ENCODE measurements around the gene LAMB3.

The LAMB3 gene

DNA sequence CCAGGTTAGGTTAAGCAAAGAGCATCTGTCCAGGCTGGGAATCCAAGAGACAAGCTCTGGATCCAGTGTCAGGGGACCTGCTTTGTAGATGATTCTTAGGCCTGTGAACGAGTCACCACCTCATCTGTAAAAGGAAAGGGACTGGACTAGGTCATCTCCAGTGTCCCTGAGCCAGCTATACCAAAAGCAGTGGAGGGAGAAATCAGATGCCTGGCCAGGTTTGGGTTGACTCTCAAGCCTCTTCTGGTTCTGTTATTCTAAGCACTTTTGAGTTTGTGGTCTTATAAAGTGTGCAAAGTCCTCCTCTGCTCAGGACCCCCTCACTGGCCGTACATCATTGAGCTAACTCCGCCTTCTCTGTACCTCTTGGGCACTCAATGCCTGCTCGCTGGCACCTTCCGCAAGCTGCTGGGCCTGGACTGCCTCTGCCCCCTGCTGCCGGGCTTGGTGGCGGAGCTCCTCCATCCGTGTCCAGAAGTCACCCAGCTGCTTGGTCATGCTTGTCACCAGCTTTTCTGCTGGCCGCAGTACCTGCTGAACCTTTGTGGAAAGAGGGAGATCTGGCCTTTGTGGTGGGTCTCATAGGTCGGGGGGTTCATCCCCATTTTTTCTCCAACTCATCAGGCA lies 35.1 kb downstream of the LAMB3 start:
- DNase-seq = no peak

DNA sequence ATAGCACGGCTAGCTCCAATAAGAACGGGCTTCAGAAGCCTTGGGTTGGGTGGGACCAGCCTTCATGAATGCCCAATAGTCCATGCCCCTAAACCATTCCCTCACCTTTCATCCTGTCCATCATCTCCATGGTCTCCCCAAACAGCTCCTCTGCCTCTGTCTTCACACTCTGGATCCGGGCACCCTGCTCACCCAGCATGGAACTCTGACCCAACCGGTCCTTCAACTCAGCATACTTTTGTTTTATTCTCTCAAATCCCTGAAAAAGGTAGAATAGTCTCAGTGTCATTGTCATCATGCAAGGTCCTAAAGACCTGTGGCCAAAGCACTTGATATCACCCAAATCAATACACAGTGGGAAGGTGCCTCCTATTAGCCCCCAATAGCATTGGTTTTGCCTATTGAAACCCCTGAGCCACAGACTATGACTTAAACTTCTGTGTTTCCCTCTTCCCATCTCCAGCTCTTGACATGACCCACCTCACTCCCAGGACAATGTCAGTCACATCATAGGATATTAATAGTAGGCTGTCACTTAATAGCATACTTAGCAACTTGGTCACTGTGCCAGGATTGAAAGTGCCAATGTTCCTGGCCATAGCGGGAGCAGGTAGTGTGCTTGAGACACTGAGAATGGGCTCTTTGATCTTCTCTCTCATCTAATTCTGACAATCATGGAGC lies 35.7 kb downstream of the LAMB3 start:
- no peak for DNase-seq

DNA sequence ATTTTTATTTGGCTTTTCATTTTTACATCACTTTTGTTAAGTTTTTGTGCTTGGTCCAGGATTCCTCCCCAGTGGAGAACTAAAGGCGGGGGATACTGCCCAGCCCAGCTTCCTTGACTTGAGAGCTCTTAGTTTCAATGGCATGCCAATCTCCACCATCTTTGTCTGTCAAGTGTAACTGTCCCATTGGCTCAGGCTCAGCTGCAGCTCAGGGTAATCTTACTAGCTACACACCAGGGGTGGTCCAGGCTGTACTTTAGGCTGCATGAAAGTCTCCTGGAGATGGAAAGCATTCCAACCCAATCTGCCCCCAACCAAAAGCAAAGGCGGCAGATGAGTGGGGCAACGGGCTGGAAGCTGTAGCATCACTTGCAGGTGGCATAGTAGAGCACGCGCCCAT lies 37.3 kb downstream of the LAMB3 start:
- DNase-seq = no peak

DNA sequence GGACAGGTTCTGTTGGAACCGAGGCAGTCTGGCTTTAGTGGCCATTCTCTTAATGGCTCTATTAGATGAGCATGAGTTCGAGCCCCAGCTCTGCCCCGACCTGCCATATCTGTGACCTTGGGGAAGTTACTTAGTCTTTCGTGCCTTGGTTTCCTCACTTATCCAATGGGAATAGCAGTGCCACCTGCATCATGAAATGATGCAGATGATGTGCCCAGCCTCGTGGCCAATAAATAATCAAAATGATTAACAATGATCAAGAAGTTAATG lies 38.1 kb downstream of the LAMB3 start:
- no peak for DNase-seq

DNA sequence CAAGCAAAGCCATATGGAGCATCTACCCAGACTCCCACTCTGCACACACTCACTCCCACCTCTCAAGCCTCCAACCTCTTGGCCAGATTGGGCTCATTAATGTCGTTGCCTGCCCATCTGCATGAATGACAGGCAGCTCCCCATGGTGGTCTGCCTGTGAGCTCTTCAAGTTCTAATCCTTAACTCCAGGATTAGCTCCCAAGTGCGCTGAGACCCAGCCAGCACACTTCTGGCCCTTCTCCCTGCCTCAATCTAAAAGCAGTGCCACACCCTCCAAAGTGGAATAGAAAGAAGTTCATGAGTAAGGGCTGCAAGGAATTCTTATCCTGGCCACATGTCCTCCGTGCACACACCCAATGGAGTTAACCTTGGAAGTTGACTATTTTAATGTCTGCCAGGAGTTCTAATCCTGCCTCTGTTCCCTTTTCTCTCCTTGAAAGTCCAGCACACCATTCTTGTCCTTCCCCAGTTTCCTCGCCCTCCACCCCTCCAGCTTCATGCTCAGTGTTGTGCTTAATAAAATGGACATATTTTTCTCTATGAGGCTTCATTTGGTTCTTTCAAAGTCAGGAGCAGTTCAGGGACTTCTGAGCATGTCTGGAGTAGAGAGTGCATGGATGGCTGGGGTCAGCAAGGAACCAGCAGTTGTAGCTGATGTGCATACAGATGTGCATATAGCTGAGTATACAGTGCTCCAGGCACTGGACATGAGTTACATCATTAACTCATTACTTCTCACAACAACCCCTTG lies 38.6 kb downstream of the LAMB3 start:
- DNase-seq = no peak

DNA sequence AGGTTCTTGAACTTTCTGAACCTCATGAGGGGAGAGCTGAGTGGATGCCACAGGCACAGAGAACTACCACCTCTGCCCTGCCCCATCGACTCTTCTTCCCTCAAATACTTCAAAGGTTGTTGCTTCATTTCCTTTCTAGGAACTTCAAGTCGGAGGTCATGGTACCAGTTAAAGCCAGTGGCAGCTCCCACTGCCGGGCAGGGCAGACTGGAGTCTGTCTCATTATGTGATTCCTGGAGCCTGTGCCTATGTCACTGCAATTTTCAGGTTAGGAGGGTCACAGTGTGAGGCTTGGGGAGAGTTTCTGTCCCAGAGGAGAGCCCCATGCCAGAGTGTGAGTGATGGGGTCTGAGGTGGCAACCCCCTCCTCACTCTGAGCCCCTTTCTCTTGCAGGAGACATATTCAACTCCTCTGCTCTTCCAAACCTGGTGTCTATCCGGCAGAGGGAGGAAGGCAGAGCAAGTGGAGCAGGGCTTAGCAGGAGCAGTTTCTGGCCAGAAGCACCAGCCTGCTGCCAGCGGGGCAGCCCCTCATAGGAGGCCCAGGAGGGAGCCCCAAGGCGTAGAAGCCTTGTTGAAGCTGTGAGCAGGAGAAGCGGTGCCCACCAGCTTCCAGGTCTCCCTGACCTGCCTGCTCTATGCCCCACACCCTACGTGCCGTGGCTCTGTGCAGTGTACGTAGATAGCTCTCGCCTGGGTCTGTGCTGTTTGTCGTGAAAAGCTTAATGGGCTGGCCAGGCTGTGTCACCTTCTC lies 39.4 kb downstream of the LAMB3 start:
- DNase-seq = no peak

DNA sequence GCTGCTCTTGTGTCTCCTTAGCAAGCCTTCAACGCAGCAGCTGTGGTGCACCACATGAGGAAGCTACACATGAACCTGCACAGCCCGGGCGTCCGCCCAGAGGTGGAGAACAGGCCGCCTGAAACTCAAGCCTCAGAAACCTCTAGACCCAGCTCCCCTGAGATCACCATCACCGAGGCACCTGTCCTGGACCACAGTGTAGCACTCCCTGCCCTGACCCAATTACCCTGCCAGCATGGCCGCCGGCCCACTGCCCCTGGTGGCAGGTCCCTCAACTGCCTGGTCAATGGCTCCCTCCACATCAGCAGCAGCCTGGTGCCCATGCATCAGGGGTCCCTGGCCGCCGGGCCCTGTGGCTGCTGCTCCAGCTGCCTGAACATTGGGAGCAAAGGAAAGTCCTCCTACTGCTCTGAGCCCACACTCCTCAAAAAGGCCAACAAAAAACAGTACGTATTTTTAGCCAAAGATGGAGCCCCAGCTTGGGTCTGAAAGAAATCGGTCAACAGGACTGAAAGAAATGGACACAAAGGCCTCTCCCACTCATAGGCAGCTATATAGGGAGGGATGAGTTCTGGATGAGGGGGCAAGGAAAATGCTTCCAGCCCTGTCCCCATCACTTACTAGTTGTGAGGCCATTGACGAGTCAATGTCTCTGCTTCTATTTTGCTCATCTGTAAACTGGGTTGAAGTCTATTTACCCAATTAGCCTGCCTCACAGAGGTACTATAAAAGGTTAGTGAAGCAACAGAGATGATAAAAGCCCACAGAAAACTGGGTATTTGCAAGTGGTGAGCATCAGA lies 40.3 kb downstream of the LAMB3 start:
- no peak for DNase-seq

DNA sequence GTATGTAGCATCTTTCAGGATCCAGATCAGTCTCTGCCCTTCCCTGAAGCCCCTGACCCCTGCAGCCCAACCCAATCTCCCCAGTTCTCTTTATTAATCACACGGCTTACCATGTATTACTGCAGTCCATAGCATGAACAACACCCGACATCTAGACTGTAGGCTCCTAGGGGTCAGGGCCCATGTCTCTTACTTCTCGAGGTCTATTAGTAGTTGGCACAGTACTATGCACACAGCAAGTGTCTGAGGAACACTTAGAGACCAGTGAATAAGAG lies 41.7 kb downstream of the LAMB3 start:
- no peak for DNase-seq

DNA sequence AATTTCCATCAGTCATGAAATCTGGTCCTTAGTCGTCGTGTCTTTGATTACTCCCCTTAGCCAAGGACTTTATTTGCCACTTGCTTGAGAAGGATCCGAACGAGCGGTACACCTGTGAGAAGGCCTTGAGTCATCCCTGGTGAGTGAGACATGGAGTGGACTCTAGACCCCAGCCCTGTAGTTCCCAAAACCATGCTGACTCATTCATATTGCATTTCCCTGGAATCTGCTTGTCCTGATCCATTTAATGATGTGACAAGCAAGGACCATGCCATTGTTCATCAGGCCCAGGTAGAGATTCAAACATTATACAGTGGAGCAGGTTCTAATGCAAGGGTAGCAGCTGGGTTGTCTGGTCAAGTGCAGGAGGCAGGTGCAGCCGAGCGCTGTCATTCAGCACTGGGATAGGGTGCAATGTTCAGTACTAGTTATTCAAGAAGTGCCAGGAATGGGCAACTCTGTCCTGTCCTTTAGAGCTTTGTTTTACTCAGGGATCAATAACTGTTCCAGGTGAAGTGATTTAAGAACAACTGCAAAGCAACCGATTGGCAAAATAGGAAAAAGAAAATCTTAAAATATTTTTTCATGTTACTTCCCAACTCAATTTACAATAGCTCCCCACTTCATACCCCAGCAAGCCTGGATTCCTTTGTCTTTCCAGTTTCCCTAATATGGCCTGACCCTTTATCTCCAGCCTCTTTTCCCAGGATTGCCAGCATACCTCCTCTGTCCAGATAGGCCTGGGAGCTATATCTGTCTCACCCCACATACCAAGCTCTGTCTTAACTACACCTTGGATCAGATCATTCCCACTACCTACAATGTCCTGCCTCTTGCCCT lies 42.2 kb downstream of the LAMB3 start:
- DNase-seq = no peak

DNA sequence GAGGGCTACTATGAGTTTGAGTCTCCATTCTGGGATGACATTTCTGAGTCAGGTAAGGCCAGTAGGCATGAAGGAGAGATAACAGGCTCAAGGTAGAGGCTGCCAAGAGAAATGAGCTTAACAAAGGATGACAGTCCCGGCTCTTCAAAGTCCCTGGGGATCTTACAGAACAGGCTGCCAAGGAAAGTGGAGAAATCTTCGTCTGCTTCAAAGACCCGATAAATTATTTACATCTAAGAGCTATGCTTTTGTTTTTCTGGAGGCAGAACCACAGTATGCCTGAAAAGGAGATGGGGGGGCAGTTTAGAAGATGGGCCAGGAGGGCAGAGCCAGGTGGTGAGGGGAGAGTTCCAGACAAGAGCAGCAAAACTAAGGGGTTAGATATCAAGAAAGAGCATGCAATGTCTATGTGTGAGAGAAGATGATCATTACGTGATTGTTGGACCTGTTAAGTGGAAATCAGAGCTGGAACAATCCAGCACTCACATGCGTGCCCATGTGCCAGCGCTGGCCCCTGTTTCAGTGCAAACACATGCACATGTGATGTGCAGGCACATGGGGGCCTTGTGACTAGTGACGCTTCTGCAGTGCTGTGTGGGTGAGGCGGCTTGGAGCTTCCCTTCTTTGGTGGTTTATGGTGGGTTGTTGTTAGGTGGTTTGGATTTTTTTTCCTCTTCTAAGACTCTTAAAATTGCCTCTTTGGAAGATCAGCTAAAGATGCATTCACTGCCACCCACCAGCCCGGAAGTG lies 43.0 kb downstream of the LAMB3 start:
- DNase-seq = no peak

DNA sequence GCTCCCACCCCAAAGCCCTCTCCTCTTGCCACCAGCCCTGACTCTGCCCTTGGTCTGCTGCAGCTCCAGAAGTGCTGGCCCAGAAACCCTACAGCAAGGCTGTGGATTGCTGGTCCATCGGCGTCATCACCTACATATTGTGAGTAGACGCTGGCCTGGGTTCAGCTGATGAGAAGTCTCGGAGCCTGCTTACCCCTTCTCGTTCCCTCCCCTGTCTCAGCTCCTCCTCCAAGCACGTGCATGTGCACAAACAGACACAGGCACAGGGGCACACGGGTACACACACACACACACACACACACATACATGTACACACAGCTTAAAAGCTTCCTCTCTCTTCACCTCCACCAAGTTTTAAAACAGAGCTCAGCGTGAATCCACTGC lies 44.4 kb downstream of the LAMB3 start:
- no peak for DNase-seq

DNA sequence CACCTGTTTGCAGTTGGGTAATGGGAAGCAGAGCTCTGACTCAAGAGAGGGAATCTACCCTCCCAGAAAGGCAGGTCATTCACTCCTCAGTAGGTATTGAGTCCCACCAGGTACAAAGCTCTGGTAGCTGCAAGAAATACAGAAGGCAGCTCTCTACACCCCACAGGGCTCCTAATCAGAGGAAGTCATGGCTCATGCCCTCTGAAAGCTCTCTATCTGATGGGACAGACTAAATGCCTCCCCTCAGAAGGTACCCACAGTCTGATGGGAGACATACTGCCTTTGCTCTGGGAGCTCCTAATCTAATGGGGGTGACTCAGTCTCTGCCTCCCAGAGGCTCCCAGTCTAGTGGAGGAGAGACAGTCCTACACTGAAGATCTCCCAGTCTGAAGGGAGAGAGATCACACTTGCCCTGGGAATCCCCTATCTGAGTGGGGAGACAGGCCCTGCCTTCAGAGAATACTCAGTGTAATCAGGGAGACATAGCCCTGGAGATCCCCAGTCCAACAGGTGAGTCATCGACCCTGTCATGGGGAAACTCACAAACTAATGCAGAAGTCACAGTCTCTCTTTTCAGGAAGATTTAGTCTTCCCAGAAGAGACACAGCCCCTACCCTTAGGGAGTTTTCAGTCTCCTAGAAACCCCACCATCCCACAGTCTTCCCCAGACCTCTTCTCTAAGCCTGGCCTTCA lies 45.0 kb downstream of the LAMB3 start:
- no peak for DNase-seq

DNA sequence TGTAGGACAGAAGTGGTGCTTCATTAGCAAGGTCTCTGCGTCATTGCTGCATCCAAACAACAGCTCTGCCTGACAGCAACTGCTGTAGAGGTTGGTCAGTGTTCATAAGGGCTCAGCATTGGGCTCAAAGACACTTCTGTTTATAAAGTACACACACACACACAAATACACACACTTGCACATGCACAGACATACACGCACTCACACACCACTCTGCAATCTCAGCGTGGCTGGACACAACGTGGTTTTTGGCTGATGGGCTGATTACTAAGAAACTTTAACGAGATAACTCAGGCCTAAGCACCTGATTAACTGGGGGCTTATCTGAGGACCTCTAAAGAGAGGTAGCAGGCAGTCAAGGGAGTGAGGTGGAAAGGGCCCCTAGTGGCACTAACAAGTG lies 48.3 kb downstream of the LAMB3 start:
- DNase-seq = no peak

DNA sequence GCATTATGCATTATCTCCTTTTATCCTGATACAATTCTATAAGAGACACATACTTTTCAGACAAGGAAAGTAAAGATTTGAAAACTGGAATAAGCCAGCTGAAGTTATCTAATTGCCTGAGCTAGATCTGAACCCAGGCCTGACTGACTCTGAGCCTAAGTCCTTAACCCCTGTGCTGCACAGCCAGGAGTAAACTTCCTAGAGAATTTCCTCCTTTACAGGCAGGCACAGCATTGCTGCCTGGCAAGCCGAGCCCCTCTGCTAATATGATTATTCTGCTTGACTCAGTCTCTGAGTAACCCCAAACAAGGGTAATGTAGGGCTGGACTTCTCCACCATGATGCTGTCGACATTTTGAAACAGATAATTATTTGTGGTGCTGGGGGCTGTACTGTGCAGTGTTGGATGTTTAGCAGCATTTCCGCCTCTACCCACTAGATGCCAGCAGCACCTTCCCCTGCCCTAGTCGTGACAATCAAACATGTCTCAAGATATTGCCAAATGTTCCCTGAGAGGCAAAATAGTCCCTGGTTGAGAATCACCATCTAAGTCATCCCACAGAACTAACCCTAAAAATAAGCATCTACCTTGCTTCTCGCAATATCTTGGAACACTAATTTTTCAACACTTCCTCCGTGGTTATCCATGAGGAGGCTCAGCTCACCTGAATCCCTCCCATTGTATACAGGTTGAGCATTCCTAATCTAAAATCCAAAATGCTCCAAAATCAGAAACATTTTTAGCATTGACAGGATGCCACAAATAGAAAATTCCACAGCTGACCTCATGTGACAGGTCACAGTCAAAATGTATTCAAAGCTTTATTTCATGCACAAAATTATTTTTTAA lies 50.2 kb downstream of the LAMB3 start:
- peak in 1 of 2 experiments; percentile 30 for DNase-seq

DNA sequence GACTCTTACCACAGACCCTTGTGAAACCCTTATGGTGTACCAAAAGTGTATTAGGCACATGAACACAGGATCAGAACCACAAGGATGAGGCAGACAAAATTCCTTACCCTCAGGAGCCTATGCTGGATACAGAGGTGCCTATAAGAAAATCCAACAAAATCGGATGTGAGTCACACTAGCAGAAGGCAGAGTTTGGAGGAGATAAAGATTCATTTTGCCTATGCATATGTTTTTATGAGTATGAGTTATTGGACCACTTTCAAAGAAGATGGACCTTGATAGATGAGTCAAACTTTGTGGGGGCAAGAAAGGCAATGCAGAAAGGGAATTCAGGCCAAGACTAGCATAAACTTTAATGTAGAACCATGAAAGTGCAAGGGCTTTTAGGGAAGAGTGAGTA lies 51.7 kb downstream of the LAMB3 start:
- DNase-seq = no peak

DNA sequence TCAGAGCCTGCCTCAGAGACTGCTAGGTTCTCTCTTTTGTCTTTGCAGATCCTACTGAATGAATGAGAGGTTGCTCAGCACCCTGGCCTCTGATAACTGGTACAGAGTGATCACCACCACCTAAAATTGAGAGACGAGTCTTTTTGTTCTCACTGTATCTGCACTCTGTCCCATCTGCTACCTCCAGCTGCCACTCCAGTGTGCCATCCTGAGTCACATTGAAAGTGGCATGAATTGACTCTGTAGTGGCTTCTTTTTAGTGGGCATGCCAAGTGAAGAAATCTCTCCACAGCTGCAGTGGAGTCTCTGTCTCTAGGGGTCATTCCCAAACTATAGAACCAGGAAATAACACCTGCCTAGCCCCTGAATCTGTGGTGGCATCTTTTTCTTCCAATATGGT lies 54.0 kb downstream of the LAMB3 start:
- no peak for DNase-seq

DNA sequence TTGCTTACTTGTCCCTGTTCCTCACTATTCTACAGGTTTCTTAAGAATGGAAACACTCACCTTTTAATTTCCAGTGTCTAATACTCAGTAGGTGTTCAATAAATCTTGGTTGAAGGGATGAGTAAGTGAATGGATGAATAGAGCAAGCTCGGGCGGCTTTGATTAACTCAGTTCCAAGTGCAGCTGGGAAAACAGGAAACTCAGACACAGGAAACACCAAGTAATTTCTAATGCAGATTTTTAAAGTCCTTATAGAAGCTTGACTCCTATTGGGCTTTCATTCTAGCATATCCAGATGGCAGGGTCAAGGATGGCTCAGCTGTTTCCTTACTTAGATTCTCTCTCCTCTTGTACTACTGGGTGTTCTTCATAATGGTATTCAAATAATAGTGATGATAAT lies 54.7 kb downstream of the LAMB3 start:
- DNase-seq = no peak

DNA sequence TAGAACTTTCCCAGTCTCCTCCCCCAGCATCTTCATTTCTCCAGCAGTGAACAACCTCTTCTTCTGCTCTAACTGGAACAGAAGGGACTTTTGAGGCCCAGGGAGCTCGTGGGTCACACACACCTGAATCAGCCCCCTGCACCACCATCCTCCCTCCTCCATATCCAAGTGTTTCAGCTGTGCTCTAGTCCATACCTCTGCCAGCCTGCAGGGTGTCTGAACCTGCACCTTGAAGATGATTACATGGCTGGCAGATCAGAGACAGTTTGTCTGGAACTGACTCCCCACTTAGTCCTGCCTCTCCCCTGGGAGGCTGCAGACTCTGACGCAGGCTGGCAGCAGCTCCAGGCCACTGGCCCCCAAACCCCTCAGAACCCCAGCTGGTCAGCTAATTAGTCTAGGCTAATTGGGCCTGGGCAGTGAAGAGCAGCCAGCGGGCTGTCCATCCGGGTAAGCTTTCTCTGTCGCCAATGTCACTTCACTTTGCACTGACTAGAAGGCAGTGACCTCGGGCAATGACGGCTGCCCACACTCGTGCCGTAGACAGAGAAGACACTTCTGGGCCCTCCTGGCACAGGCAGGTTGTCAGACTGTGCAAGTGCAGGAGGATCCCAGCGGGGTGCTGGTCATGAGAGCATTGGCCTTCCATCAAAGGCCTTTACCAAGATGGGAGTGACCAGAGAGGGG lies 56.5 kb downstream of the LAMB3 start:
- DNase-seq = no peak

DNA sequence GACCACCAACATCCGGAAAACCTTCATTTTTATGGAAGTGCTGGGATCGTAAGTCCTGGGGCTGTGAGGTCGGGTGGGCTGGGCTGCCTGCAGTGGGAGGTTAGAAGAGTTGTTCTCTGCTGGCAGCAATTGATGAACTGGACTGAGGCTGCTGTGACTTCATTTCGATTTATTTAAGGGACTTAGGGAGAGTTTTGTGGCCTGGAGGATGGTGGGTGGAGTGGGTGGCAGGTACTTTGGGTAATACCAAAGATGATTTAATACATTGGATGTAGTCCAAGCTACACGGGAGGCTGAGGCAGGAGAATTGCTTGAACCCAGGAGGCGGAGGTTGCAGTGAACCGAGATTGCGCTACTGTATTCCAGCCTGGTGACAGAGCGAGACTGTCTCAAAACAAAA lies 57.2 kb downstream of the LAMB3 start:
- DNase-seq = no peak
